ENCODE measurements around the gene NDRG4.
"Not testable (repeated sequence)": the region's sequence is repeated elsewhere in the genome, so short reads cannot be mapped to it uniquely, and the experiment has no call there.

Gene NDRG4

DNA sequence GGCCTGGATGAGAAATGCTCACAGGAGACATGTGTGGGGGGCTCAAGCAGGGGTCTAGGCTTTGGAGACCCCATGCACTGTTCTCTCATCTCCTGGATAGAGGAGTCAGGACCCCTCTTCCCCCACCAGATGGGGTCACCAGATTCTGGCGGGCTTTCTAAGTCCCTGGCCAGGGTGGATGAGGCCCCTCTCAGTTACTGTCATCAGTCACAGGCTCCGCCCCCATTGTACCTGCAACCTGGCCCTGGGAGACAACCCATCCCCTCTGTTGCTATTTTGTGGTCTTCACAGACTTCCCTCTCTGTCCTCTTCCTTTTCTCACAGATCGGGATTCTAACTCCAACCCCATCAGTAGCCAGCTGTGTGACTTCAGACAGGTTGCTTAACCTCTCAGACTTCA, 33.5 kb upstream of the NDRG4 start:
- DNase-seq = no peak

DNA sequence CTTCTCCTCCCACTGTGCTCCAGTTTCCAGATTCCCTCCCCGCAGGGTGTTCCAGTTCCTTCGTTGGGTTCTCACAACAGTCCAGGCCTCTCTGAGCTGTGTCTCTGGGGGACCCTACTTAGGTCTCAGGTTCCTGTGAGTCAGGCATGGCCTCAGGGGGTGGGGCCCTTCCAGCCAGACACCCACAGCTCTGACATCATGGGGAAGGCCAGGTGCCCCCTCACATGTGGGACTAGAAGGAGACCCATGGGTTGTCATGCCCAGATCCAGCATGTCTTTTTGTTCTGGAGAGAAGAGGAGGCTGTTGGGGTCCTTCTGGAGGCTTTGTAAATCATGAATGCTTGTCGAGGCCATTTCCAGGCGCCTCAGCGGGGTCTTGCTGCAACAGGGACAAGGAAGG, 32.0 kb upstream of the NDRG4 start:
- no peak for DNase-seq

DNA sequence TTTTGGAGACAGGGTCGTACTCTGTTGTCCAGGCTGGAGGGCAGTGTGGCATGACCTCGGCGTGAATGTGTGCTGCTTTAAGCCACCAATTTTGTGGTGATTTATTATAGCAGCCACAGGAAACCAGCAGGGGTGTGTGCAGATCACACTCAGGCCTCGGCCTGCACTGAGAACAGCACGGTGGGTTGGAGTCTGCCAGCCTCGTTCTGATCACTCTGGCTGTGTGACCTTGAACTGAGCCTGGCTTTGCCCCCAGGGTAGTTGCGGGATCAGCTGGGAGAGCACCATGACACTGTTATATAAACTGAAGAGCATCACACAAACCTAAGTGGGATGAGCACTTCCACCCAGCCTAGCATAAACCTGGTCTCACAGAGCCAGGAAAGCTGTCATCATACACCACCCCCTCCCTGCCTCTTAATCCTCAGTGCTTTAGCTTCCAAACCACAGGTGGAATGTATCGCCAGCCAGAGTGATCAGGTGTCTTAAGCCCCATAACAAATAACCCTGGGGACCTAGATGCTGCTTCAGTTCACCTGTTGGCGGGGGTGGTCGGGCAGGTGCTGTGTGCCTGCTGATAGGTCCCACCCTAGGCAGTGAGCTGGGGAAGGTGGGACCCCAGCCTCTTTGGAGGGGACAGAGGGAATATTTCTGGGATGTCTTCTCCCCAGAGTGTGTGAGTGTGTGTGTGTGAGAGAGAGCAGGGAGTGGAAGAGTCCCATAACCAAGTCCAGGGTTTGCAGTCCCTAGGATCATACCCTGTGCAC, 28.6 kb upstream of the NDRG4 start:
- DNase-seq = no peak

GRCh38 chr16:58472266-58472665, 27.7 kb upstream of the NDRG4 start:
- no peak for DNase-seq

DNA sequence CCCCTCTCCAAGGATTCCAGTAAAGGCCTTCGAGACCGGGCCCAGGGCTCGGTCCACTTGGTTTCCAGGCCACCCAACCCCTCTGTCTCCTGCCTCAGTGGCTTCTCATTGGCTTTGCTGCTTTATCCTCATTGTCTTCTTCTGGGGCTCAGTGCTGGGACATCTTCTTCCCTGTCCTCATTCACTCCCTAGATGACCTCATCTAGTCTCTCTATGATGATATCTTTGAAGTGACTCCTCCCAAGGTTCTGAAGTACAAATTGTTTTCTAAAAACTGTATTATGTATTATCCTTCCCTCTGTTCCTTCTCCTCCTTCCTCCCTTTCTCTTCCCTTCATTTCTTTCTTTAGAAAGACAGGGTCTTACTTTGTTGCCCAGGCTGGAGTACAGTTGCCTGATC, 27.1 kb upstream of the NDRG4 start:
- DNase-seq = no peak

DNA sequence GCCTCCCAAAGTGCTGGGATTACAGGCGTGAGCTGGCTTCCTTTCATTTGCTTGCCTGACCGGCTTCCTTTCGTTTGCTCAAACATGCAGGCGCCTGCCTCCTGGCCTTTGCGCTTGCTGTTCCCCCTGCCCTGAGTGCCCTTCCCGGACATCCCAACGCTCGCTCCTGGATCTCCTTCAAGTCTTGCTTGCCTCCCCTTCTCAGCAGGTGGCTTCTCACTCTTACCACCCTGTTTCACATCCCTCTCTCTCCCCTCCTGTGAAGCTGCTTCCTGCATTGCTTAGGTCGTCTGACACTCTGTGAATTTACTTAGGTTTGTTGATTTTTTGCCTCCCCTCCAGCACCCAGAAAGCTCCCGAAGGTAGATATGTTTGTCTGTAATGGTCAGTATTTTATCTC, 25.6 kb upstream of the NDRG4 start:
- DNase-seq = no peak

DNA sequence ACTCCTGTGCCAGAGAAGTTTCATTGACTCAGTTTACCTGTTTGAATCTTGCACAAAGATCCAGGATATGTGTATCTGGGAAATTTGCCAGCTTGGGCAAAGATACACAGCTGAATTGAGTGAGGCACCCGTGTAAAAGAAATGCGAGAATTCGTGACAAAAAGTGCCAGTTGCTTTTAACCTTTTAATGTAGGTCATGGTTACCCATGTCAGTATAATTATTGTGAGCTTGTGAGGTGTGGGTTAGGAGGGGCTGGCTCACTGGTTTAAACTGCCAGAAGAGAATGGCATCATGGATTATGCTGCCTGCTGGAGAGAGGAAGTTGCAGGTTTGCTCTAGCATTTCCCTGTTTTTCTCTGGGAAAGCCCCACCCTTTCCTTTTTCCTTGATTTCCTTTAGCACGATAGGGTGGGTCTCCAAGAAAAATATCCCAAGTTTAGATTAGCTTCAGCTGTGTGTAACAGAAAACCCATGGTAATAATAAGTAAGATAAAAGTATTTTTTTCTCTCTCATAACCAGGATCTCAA, 24.8 kb upstream of the NDRG4 start:
- DNase-seq = no peak

DNA sequence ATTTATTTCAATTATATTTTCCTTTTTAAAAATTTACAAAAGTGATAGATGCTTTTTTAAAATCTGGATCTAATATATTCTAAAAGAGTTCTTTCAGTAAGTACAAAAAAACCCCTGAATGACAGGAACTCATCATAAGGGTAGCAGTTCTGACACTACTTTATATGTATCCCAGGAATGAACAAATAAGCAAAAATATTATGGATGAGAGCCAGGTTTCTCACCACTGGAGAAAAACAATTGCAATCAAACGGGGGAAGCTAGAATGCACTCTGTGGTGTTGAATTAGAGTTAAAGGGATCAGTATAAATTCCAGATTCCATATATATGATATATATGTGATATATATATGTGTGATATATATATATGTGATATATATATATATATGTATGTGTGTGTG, 23.2 kb upstream of the NDRG4 start:
- DNase-seq = no peak

- no peak for DNase-seq
These were observed 21.5 kb upstream of the NDRG4 start for GRCh38 chr16:58478427-58478826.

- DNase-seq = no peak
These were observed 18.6 kb upstream of the NDRG4 start for GRCh38 chr16:58481226-58481869.

GRCh38 chr16:58481931-58482330, 18.0 kb upstream of the NDRG4 start:
- no peak for DNase-seq

GRCh38 chr16:58485184-58485887, 14.6 kb upstream of the NDRG4 start:
- no peak for DNase-seq

GRCh38 chr16:58487566-58488351, 12.2 kb upstream of the NDRG4 start:
- DNase-seq = peak; percentile 73 to 76

DNA sequence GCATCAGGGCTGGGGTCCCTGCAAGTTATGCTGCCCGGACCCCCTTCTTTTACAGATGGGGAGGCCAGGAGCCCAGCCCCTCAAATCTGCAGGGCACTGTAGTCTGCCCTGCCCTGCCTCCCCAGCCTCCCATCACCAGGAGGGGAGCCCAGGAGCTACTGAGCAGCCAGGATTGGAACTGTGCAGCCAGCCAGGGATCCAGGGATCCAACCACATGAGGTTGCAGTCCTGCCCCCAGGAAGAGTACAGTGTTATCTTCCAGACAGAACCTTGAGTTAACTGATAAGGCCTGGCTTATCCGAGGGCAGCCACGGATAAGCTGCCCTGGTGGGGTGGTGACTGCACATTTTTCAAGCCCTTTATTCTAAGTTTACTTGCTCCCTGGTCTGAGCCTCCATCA, 11.4 kb upstream of the NDRG4 start:
- DNase-seq = no peak

DNA sequence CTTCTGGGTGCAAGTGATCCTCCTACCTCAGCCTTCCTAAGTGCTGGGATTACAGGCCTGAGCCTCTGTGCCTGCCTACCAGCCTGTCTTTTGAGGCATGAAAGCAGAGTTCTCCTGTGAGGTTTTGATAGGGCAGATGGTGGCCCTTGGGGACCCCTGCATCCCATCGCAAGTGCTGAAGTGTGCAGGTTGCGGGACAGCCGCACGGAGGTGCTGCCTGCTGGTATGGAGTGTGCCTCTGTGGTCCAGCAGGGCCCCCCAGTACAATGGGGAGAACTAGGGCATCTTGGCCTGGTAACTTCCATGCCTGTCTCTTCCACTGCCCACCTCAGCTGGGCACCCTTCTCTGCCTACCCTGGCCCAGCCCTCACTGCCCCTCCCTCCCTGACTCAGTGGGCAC, 9.9 kb upstream of the NDRG4 start:
- DNase-seq = no peak

DNA sequence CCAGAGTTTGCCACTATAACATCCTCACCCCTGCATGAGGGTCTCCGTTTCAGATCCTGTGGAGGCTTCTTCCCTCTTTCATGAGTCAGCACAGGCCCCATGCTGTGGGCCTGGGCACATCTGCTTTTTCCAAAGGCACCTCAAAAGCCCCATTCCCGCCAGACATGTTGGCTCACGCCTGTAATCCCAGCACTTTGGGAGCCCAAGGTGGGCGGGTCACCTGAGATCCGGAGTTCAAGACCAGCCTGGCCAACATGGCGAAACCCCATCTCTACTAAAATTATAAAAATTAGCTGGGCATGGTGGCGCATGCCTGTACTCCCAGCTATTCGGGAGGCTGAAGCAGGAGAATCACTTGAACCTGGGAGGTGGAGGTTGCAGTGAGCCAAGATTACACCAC, 9.4 kb upstream of the NDRG4 start:
- DNase-seq = not testable (repeated sequence)

DNA sequence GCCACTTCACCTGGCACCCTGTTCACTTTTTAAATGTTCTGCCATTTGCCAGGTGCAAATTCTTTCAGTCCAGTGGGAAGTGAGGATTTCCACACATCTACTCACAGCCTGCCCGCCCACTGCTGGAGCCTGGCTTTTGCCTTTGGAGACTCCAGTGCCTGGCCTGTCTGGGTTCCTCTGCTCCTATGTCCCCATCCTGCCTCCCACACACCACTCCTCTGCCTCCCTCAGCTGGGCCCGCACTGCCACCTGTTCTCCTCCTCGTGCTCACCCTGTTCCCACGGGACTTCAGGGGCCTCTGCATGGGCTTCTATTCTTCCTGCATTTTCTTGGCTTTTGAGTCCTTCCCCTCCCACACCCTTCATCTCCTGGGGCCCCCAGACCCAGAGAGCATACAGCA, 7.9 kb upstream of the NDRG4 start:
- DNase-seq = no peak

DNA sequence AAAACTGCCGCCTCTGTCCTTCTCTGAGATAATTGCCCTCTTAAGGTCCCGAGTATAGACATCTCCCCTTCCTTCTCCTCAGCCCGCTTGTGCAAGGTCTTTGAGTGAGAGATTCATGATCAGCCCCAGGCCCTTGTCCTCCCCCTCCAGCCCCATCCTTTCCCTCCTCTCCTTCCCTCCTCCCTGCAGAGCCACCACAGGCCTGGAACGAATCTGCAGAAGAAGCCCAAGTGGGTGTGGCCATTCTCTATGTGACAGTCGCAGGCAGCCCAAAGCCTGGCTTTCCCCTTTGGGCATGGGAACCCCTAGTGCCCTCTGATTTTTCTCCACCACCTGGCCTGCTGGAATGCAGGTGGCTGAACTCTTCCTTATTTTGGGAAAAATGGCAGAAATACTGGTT, 7.2 kb upstream of the NDRG4 start:
- no peak for DNase-seq

DNA sequence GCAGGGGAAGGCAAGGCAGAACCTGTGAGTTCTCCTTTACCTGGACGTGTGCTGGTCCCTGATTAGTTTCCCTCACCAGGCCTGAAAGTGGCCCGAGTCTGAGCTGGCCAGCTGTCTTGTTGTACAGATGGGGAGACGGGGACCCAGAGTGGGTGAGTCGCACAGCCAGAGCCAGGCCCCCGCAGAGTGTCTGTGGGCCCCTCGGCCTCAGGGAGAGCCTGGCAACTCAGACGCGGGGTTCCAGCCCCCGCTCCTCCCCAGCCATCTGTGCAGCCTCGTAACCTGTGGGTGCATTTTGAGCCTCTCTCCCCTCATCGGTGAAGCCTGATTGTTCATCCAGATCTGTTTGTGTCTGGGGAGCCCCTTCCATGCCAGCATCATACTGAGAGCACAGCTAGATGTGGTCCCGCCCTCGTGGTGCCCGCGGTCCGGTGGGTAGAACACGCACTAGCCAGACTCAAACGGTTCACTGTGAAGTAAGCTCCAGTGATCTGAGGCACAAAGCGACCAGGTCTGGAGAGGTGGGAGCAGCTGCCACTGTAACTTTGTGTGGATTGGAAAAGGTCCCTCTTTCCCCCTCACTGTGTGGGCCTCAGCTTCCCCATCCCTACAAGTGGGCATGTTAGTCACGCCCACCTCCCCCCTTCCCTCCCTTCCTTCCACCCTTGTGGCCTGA, 6.0 kb upstream of the NDRG4 start:
- DNase-seq = no peak

GRCh38 chr16:58494981-58495520, 4.9 kb upstream of the NDRG4 start:
- peak; percentile 78 to 83 for DNase-seq

- DNase-seq = no peak
These were observed 4.2 kb upstream of the NDRG4 start for GRCh38 chr16:58495521-58496331.
